ENCODE measurements around the gene ZNF438.

Gene ZNF438

GRCh38 chr10:30829901-30830300 is 201.8 kb downstream of the ZNF438 start:
- TF ChIP-seq CTCF (IDR thresholded peaks at IDR 0.05; ENCODE audit: borderline replicate concordance, insufficient read depth, low read depth, low read length) = no peak
- H3K4me3 ChIP-seq (ENCODE audit: low read depth, low read length) = no peak overlapping the region

GRCh38 chr10:30828680-30829079 is 203.0 kb downstream of the ZNF438 start:
- no peak for TF ChIP-seq CTCF (IDR thresholded peaks at IDR 0.05; ENCODE audit: borderline replicate concordance, insufficient read depth, low read depth, low read length)
- no peak overlapping the region for H3K4me3 ChIP-seq (ENCODE audit: low read depth, low read length)

DNA sequence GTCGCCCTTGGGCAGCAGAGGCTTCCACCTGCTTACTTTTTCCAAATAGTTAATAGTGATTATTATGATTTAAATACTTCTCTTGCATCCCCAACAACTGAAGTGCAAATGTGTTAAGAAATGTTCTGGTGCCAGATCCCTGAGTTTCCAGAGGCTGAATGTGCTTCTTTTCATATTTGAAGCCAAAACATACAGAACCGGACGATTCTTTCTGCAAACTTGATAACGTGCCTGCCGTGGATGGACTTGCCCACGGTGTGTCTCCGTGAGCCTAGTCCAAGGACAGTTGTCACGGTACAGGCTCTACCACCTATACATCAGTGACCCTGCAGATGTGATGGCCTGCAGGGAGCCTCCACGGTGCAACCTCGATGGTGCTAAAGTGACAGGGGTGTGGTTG is 203.5 kb downstream of the ZNF438 start:
- H3K4me3 ChIP-seq (ENCODE audit: low read depth, low read length) = no peak overlapping the region
- TF ChIP-seq CTCF (IDR thresholded peaks at IDR 0.05; ENCODE audit: borderline replicate concordance, insufficient read depth, low read depth, low read length) = no peak

- no peak for TF ChIP-seq CTCF (IDR thresholded peaks at IDR 0.05; ENCODE audit: borderline replicate concordance, insufficient read depth, low read depth, low read length)
- H3K4me3 ChIP-seq (ENCODE audit: low read depth, low read length) = no peak overlapping the region
Observed at GRCh38 chr10:30827531-30828120, 204.0 kb downstream of the ZNF438 start.

- no peak overlapping the region for H3K4me3 ChIP-seq (ENCODE audit: low read depth, low read length)
- TF ChIP-seq CTCF (IDR thresholded peaks at IDR 0.05; ENCODE audit: borderline replicate concordance, insufficient read depth, low read depth, low read length) = no peak
Observed at GRCh38 chr10:30826679-30827078, 205.0 kb downstream of the ZNF438 start.

DNA sequence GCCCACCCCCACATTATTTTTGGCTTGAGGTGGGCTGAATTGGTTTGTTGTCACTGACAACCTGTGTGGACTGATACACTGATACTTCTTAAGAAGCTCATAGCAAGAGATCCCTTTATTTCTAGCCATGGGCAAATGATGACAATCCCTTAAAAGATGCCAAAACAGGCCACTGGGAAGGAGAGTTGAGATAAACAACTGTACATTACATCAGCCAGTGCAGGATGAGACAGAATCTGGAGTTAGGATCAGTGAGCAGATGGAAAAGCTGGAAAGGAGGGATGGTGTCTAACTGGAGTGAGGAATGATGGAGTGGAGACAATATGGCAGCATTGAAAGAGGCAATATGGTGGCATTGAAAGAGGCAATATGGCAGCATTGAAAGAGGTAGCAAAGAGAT is 206.2 kb downstream of the ZNF438 start:
- TF ChIP-seq CTCF (IDR thresholded peaks at IDR 0.05; ENCODE audit: borderline replicate concordance, insufficient read depth, low read depth, low read length) = no peak
- H3K4me3 ChIP-seq (ENCODE audit: low read depth, low read length) = no peak overlapping the region

DNA sequence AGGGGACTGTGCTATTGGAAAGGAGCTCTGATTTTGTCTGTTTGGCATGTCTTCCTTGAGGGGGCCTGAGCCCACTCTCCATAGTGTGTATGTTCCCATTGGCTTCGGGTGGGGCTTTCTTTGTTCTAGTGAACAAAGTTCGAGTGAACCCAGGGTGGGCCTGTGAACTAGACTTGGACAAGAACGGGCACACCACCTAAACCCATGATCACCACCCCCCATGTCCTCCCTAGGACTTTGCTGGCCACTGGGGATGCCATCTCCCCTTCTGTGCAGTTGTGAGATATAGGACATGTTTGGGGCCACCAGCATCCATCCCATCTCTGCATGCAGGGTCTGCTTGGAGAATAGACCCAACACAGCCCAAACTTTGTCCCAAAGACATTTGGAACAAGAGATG is 206.6 kb downstream of the ZNF438 start:
- no peak overlapping the region for H3K4me3 ChIP-seq (ENCODE audit: low read depth, low read length)

More for the DNA sequence above, 206.6 kb downstream of the ZNF438 start:
- TF ChIP-seq CTCF (IDR thresholded peaks at IDR 0.05; ENCODE audit: borderline replicate concordance, insufficient read depth, low read depth, low read length) = no peak
